Measurements from ENCODE around the gene PRC1. TPM values are rescaled to one million over a fixed set of nuclear protein-coding genes. Genes with fewer than 3 reads are reported as not detected.

PRC1 gene
- total and polyA plus RNA-seq, 8 donors = 10.4 to 137 (median 66.1) TPM

GRCh38 chr15:90970274-90970673 lies 24.1 kb downstream of the PRC1 start:
- peaks cover 0 to 83% of the 10 kb centered on the region in 2 donors for H3K36me3 ChIP-seq
- no peak for TF ChIP-seq CTCF (IDR thresholded peaks at IDR 0.05)
- H3K9me3 ChIP-seq = no peaks in the 10 kb centered on the region
- H3K27ac ChIP-seq = no peak overlapping the region
- no peaks in the 10 kb centered on the region for H3K4me1 ChIP-seq
- H3K27me3 ChIP-seq = no peaks in the 10 kb centered on the region
- intact Hi-C loops (cut with DNase I) = no loop called here
- no peak overlapping the region for H3K4me3 ChIP-seq
- no peak for DNase-seq
- no peak for ATAC-seq

DNA sequence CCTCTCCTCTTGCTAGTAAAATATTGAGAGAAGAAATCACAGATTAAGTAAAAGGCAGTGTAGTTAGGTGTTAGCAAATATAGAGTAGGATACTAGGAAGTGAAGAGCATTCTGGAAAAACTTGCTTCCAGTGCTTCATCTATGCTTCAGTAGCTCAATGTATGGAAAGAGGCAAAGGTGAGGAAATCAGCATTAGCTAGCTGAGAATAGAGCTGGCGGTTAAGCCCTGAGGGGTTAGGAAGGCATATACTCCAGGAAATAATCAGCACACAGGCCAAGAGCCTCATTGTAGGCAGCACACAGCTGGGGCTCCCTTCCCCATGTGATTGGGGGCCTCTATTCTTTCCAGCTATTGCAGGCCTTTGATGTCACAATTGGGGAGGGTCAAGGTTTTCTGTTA lies 25.9 kb downstream of the PRC1 start:
- no peak for ATAC-seq
- peaks cover 0 to 74% of the 10 kb centered on the region in 2 donors for H3K36me3 ChIP-seq
- DNase-seq = no peak
- no peak for TF ChIP-seq CTCF (IDR thresholded peaks at IDR 0.05)
- no peaks in the 10 kb centered on the region for H3K4me1 ChIP-seq
- no peaks in the 10 kb centered on the region for H3K9me3 ChIP-seq
- H3K4me3 ChIP-seq = no peak overlapping the region
- H3K27ac ChIP-seq = no peak overlapping the region
- no peaks in the 10 kb centered on the region for H3K27me3 ChIP-seq
- intact Hi-C loops (cut with DNase I) = no loop called here

GRCh38 chr15:90967206-90967605 lies 27.1 kb downstream of the PRC1 start:
- Histone ChIP-seq H3K36me3 (peaks cover 0 to 62% of the 10 kb centered on the region in 2 donors), H3K27me3 (no peaks in the 10 kb centered on the region), H3K4me3 (no peak overlapping the region), H3K4me1 (no peaks in the 10 kb centered on the region), H3K27ac (no peak overlapping the region), H3K9me3 (no peaks in the 10 kb centered on the region)
- TF ChIP-seq CTCF (IDR thresholded peaks at IDR 0.05) = no peak
- intact Hi-C loops (cut with DNase I) = no loop called here
- DNase-seq (no peak), ATAC-seq (no peak)

- Histone ChIP-seq H3K4me1 (no peaks in the 10 kb centered on the region), H3K9me3 (no peaks in the 10 kb centered on the region), H3K27ac (no peak overlapping the region), H3K4me3 (no peak overlapping the region), H3K27me3 (no peaks in the 10 kb centered on the region), H3K36me3 (peaks cover 0 to 69% of the 10 kb centered on the region in 2 donors)
- intact Hi-C loops (cut with DNase I) = no loop called here
- no peak for TF ChIP-seq CTCF (IDR thresholded peaks at IDR 0.05)
- ATAC-seq (no peak), DNase-seq (no peak)
Measured at GRCh38 chr15:90966262-90966661, 28.1 kb downstream of the PRC1 start.

- intact Hi-C loops (cut with DNase I) = no loop called here
- no peak for DNase-seq
- peaks cover 0 to 9% of the 10 kb centered on the region in 2 donors for H3K4me1 ChIP-seq
- no peaks in the 10 kb centered on the region for H3K27me3 ChIP-seq
- ATAC-seq = no peak
- H3K9me3 ChIP-seq = no peaks in the 10 kb centered on the region
- TF ChIP-seq CTCF (IDR thresholded peaks at IDR 0.05) = no peak
- H3K36me3 ChIP-seq = peaks cover 0 to 52% of the 10 kb centered on the region in 2 donors
- H3K27ac ChIP-seq = no peak overlapping the region
- H3K4me3 ChIP-seq = no peak overlapping the region
Measured at GRCh38 chr15:90962021-90962420, 32.3 kb downstream of the PRC1 start.

Data from left lung (tissue), 10 donors.